GM23338 (cell line): ENCODE data around the gene TGIF2.

Experiments
- CREB1 ChIP-seq: fragments of 250-450 bp; sonication (Bioruptor Pico); IDR thresholded peaks from 2 replicates; pipeline ENCODE4 v1.5.0; 2020; ENCODE audit warnings: low read depth, mild to moderate bottlenecking, moderate library complexity
- EZH2 ChIP-seq: fragments of 200-600 bp; sonication (generic); IDR thresholded peaks from one replicate; pipeline ENCODE4 v1.8.0; 2017; ENCODE audit warnings: antibody characterized with exemption, mild to moderate bottlenecking, low read depth; ENCODE audit not compliant: unreplicated experiment
- EZH2phosphoT487 ChIP-seq: fragments of 200-600 bp; sonication (generic); IDR thresholded peaks from one replicate; pipeline ENCODE4 v1.8.1; 2018; ENCODE audit warnings: antibody characterized with exemption; ENCODE audit not compliant: unreplicated experiment
- JUNB ChIP-seq: IDR thresholded peaks from one replicate; pipeline ENCODE4 v1.6.1; 2016; ENCODE audit warnings: antibody characterized with exemption; ENCODE audit not compliant: unreplicated experiment
- POLR2AphosphoS5 ChIP-seq: IDR thresholded peaks from 2 replicates; pipeline ENCODE4 v1.6.1; 2016; ENCODE audit warnings: antibody characterized with exemption, low read depth
- ZNF331 ChIP-seq: fragments of 250-450 bp; sonication (Bioruptor Pico); IDR thresholded peaks from 2 replicates; pipeline ENCODE4 v1.5.0; 2020; ENCODE audit warnings: low read depth, mild to moderate bottlenecking, moderate library complexity
- TF ChIP-seq, protein P1 (sequence below), 2 experiments: fragments of 200-600 bp in 1 of 2; sonication (generic) in 1 of 2; conservative IDR thresholded peaks; 2 replicates each; pipeline versions ENCODE4 v1.5.1 to v1.6.1; 2016 to 2017; ENCODE audit warnings: antibody characterized with exemption in 2 of 2, low read depth in 2 of 2, mild to moderate bottlenecking in 2 of 2, moderate library complexity in 1 of 2
- TF ChIP-seq, protein P2 (sequence below): IDR thresholded peaks from one replicate; pipeline ENCODE4 v1.6.1; 2018; ENCODE audit warnings: antibody characterized with exemption; ENCODE audit not compliant: unreplicated experiment
- TF ChIP-seq, protein P3 (sequence below): fragments of 250-450 bp; sonication (Bioruptor Pico); IDR thresholded peaks from 2 replicates; pipeline ENCODE4 v1.5.0; 2020; ENCODE audit warnings: mild to moderate bottlenecking, moderate library complexity
- TF ChIP-seq, protein P4 (sequence below): IDR thresholded peaks from 2 replicates; pipeline ENCODE4 v1.6.1; 2016; ENCODE audit warnings: antibody characterized with exemption

DNA sequence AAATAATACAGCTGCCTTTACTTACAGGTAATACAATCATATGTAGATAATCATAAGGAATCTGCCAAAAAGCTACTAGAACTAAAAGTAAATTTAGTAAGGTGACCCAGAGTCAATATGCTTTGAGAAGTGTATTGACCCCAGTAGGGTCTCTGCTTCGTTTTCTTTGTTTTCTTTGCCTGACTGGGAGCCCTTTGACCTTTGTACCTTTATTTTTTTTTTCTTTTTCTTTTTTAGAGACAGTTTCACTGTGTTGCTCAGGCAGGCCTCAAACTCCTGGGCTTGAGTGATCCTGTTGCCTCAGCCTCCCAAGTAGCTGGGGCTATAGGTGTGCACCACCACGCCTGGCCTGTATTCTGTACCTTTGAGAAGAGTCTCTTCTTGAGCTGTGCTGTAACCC is 50.0 kb downstream of the TGIF2 start:
- TF ChIP-seq, protein P1, sequence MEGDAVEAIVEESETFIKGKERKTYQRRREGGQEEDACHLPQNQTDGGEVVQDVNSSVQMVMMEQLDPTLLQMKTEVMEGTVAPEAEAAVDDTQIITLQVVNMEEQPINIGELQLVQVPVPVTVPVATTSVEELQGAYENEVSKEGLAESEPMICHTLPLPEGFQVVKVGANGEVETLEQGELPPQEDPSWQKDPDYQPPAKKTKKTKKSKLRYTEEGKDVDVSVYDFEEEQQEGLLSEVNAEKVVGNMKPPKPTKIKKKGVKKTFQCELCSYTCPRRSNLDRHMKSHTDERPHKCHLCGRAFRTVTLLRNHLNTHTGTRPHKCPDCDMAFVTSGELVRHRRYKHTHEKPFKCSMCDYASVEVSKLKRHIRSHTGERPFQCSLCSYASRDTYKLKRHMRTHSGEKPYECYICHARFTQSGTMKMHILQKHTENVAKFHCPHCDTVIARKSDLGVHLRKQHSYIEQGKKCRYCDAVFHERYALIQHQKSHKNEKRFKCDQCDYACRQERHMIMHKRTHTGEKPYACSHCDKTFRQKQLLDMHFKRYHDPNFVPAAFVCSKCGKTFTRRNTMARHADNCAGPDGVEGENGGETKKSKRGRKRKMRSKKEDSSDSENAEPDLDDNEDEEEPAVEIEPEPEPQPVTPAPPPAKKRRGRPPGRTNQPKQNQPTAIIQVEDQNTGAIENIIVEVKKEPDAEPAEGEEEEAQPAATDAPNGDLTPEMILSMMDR (conservative IDR thresholded peaks at IDR 0.05; ENCODE audit: low read depth in 2 of 2) = no peak
- TF ChIP-seq EZH2phosphoT487 = no peak
- TF ChIP-seq POLR2AphosphoS5 = no peak
- TF ChIP-seq, protein P2, sequence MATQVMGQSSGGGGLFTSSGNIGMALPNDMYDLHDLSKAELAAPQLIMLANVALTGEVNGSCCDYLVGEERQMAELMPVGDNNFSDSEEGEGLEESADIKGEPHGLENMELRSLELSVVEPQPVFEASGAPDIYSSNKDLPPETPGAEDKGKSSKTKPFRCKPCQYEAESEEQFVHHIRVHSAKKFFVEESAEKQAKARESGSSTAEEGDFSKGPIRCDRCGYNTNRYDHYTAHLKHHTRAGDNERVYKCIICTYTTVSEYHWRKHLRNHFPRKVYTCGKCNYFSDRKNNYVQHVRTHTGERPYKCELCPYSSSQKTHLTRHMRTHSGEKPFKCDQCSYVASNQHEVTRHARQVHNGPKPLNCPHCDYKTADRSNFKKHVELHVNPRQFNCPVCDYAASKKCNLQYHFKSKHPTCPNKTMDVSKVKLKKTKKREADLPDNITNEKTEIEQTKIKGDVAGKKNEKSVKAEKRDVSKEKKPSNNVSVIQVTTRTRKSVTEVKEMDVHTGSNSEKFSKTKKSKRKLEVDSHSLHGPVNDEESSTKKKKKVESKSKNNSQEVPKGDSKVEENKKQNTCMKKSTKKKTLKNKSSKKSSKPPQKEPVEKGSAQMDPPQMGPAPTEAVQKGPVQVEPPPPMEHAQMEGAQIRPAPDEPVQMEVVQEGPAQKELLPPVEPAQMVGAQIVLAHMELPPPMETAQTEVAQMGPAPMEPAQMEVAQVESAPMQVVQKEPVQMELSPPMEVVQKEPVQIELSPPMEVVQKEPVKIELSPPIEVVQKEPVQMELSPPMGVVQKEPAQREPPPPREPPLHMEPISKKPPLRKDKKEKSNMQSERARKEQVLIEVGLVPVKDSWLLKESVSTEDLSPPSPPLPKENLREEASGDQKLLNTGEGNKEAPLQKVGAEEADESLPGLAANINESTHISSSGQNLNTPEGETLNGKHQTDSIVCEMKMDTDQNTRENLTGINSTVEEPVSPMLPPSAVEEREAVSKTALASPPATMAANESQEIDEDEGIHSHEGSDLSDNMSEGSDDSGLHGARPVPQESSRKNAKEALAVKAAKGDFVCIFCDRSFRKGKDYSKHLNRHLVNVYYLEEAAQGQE = no peak
- no peak for TF ChIP-seq JUNB
- no peak for TF ChIP-seq CREB1 (CRISPR knock-in tag)
- no peak for TF ChIP-seq EZH2
- TF ChIP-seq ZNF331 (CRISPR knock-in tag) = no peak
- TF ChIP-seq, protein P3, sequence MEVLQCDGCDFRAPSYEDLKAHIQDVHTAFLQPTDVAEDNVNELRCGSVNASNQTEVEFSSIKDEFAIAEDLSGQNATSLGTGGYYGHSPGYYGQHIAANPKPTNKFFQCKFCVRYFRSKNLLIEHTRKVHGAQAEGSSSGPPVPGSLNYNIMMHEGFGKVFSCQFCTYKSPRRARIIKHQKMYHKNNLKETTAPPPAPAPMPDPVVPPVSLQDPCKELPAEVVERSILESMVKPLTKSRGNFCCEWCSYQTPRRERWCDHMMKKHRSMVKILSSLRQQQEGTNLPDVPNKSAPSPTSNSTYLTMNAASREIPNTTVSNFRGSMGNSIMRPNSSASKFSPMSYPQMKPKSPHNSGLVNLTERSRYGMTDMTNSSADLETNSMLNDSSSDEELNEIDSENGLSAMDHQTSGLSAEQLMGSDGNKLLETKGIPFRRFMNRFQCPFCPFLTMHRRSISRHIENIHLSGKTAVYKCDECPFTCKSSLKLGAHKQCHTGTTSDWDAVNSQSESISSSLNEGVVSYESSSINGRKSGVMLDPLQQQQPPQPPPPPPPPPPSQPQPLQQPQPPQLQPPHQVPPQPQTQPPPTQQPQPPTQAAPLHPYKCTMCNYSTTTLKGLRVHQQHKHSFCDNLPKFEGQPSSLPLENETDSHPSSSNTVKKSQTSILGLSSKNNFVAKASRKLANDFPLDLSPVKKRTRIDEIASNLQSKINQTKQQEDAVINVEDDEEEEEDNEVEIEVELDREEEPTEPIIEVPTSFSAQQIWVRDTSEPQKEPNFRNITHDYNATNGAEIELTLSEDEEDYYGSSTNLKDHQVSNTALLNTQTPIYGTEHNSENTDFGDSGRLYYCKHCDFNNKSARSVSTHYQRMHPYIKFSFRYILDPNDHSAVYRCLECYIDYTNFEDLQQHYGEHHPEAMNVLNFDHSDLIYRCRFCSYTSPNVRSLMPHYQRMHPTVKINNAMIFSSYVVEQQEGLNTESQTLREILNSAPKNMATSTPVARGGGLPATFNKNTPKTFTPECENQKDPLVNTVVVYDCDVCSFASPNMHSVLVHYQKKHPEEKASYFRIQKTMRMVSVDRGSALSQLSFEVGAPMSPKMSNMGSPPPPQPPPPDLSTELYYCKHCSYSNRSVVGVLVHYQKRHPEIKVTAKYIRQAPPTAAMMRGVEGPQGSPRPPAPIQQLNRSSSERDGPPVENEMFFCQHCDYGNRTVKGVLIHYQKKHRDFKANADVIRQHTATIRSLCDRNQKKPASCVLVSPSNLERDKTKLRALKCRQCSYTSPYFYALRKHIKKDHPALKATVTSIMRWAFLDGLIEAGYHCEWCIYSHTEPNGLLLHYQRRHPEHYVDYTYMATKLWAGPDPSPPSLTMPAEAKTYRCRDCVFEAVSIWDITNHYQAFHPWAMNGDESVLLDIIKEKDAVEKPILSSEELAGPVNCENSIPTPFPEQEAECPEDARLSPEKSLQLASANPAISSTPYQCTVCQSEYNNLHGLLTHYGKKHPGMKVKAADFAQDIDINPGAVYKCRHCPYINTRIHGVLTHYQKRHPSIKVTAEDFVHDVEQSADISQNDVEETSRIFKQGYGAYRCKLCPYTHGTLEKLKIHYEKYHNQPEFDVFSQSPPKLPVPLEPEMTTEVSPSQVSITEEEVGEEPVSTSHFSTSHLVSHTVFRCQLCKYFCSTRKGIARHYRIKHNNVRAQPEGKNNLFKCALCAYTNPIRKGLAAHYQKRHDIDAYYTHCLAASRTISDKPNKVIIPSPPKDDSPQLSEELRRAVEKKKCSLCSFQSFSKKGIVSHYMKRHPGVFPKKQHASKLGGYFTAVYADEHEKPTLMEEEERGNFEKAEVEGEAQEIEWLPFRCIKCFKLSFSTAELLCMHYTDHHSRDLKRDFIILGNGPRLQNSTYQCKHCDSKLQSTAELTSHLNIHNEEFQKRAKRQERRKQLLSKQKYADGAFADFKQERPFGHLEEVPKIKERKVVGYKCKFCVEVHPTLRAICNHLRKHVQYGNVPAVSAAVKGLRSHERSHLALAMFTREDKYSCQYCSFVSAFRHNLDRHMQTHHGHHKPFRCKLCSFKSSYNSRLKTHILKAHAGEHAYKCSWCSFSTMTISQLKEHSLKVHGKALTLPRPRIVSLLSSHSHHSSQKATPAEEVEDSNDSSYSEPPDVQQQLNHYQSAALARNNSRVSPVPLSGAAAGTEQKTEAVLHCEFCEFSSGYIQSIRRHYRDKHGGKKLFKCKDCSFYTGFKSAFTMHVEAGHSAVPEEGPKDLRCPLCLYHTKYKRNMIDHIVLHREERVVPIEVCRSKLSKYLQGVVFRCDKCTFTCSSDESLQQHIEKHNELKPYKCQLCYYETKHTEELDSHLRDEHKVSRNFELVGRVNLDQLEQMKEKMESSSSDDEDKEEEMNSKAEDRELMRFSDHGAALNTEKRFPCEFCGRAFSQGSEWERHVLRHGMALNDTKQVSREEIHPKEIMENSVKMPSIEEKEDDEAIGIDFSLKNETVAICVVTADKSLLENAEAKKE (CRISPR knock-in tag) = no peak
- TF ChIP-seq, protein P4, sequence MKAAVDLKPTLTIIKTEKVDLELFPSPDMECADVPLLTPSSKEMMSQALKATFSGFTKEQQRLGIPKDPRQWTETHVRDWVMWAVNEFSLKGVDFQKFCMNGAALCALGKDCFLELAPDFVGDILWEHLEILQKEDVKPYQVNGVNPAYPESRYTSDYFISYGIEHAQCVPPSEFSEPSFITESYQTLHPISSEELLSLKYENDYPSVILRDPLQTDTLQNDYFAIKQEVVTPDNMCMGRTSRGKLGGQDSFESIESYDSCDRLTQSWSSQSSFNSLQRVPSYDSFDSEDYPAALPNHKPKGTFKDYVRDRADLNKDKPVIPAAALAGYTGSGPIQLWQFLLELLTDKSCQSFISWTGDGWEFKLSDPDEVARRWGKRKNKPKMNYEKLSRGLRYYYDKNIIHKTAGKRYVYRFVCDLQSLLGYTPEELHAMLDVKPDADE = no peak
